HCT116 (cell line): ENCODE results near the gene TECPR1. TPM values are rescaled to one million over a fixed set of nuclear protein-coding genes. Genes with fewer than 3 reads are reported as not detected.

Source experiments
- ATAC-seq: fragments of 200-7000 bp; cut with Tn5 transposase; 2 replicates; pipeline ENCODE4 v1.9.1; 2020; ENCODE audit warnings: mild to moderate bottlenecking, moderate library complexity
- BruUV-seq: library from RNA; stranded (reverse); fragments of 400-500 nt; replicated peaks from 2 replicates; lab custom pipeline; 2021; lab: Mats Ljungman, UMichigan
- CTCF ChIA-PET: fragments of 300-600 bp; sonication (Branson Sonifier 250); formaldehyde crosslinking; loops from one replicate; lab custom pipeline; 2021; ENCODE audit warnings: antibody characterized with exemption; lab: Charles Lee
- POLR2A ChIA-PET: fragments of 300-600, 350-600 bp; sonication (Branson Sonifier 250); formaldehyde crosslinking; loops from one replicate; lab custom pipeline; 2021; ENCODE audit warnings: antibody characterized with exemption; lab: Charles Lee
- RAD21 ChIA-PET, 2 experiments: fragments of 300-600 bp; sonication (Branson Sonifier 250); formaldehyde crosslinking; loops; one replicate each; lab custom pipeline; 2023; ENCODE audit warnings: low total read pairs in 2 of 2; ENCODE audit not compliant: uncharacterized antibody in 2 of 2, unreplicated experiment in 2 of 2, low non-redundant PET in 1 of 2; lab: Charles Lee
- DNase-seq: peaks from one replicate; pipeline ENCODE4 v3.0.0-alpha.2; 2010; ENCODE audit warnings: low read depth, low spot score
- H2AFZ ChIP-seq: fragments of 200-600 bp; shearing (Covaris generic), sonication (generic); 2 replicates; pipeline ENCODE4 v1.6.1; 2017; ENCODE audit warnings: low read depth, mixed run types, mixed read lengths, antibody characterized with exemption, low read length; ENCODE audit not compliant: poor library complexity, severe bottlenecking
- H3K27ac ChIP-seq: 2 replicates; pipeline ENCODE4 v1.5.1; 2012; ENCODE audit warnings: low read depth, low read length
- H3K27me3 ChIP-seq: fragments of 200-600 bp; sonication (generic); 2 replicates; pipeline ENCODE4 v1.6.1; 2016; ENCODE audit warnings: mixed run types, low read length, mixed read lengths; ENCODE audit not compliant: insufficient read depth
- H3K36me3 ChIP-seq, 2 experiments: fragments of 200-500 bp in 1 of 2; fragments of 200-600 bp in 1 of 2; sonication (Bioruptor generic) in 1 of 2; sonication (generic) in 1 of 2; 2 replicates each; pipeline versions ENCODE4 v1.5.1 to v1.6.1; 2014 to 2016; ENCODE audit warnings: low read length in 2 of 2, inconsistent platforms in 1 of 2, mixed read lengths in 1 of 2, mixed run types in 1 of 2; ENCODE audit not compliant: insufficient read depth in 2 of 2, control insufficient read depth in 1 of 2
- H3K4me1 ChIP-seq, 2 experiments: fragments of 200-600 bp in 1 of 2; sonication (generic) in 1 of 2; 2 replicates each; pipeline versions ENCODE4 v1.5.1 to v1.6.1; 2012 to 2017; ENCODE audit warnings: low read length in 2 of 2, inconsistent platforms in 1 of 2, mild to moderate bottlenecking in 1 of 2, mixed read lengths in 1 of 2, mixed run types in 1 of 2, moderate library complexity in 1 of 2; ENCODE audit not compliant: insufficient read depth in 2 of 2, control insufficient read depth in 1 of 2
- H3K4me2 ChIP-seq: fragments of 200-600 bp; sonication (generic); 2 replicates; pipeline ENCODE4 v1.6.1; 2017; ENCODE audit warnings: mixed run types, low read length, mixed read lengths
- H3K4me3 ChIP-seq, 2 experiments: fragments of 200-600 bp in 1 of 2; sonication (generic) in 1 of 2; replicated peaks in 1 of 2; 2 replicates each; pipeline ENCODE4 v1.5.1; 2011 to 2016; ENCODE audit warnings: low read length in 2 of 2, control low read depth in 1 of 2, low read depth in 1 of 2, mild to moderate bottlenecking in 1 of 2, mixed read lengths in 1 of 2, mixed run types in 1 of 2
- H3K79me2 ChIP-seq: fragments of 200-600 bp; sonication (generic); 2 replicates; pipeline ENCODE4 v1.6.1; 2017; ENCODE audit warnings: mild to moderate bottlenecking, mixed run types, low read length, moderate library complexity, mixed read lengths; ENCODE audit not compliant: insufficient read depth
- H3K9ac ChIP-seq: fragments of 200-600 bp; sonication (generic); 2 replicates; pipeline ENCODE4 v1.6.1; 2016; ENCODE audit warnings: low read length, mixed read lengths
- H3K9me2 ChIP-seq: fragments of 200-600 bp; sonication (generic), shearing (Covaris generic); 2 replicates; pipeline ENCODE4 v1.6.1; 2017; ENCODE audit warnings: mixed run types, mild to moderate bottlenecking, moderate library complexity; ENCODE audit not compliant: insufficient read depth
- H3K9me3 ChIP-seq, 2 experiments: fragments of 200-500 bp in 1 of 2; fragments of 200-600 bp in 1 of 2; sonication (Bioruptor generic) in 1 of 2; sonication (generic) in 1 of 2; 2 replicates each; pipeline ENCODE4 v1.6.1; 2014 to 2017; ENCODE audit warnings: low read length in 2 of 2, mixed read lengths in 2 of 2, inconsistent platforms in 1 of 2, low read depth in 1 of 2, mild to moderate bottlenecking in 1 of 2, mixed run types in 1 of 2, moderate library complexity in 1 of 2; ENCODE audit not compliant: control insufficient read depth in 1 of 2, insufficient read depth in 1 of 2
- H4K20me1 ChIP-seq: fragments of 200-600 bp; sonication (generic), shearing (Covaris generic); 2 replicates; pipeline ENCODE4 v1.6.1; 2017; ENCODE audit warnings: mixed run types, mild to moderate bottlenecking, moderate library complexity; ENCODE audit not compliant: insufficient read depth
- SIN3A ChIP-seq: IDR thresholded peaks from 2 replicates; pipeline ENCODE4 v1.6.1; 2012; ENCODE audit warnings: low read depth
- SRF ChIP-seq: IDR thresholded peaks from 2 replicates; pipeline ENCODE4 v1.6.1; 2012; ENCODE audit warnings: low read depth
- ZFX ChIP-seq: fragments of 450-650 bp; IDR thresholded peaks from 2 replicates; pipeline ENCODE4 v1.6.1; 2017
- intact Hi-C: fragments of 100-400 bp; cut with micrococcal nuclease; formaldehyde crosslinking; loops from 2 replicates; pipeline ENCODE4 v1.10.0; 2022
- total RNA-seq: library from RNA; stranded (reverse); gene quantifications from one replicate; pipeline ENCODE4 v1.2.1, GENCODE V29; 2021; ENCODE audit not compliant: unreplicated experiment
- TF ChIP-seq, protein P1 (sequence below): IDR thresholded peaks from 2 replicates; pipeline ENCODE4 v1.6.1; 2012; ENCODE audit warnings: low read depth

The TECPR1 gene
- total RNA-seq, 1 experiment from 2014 or later = 19.9 TPM

- CTCF ChIA-PET = no interaction called here
Observed at GRCh38 chr7:98242934-98243333, 9.1 kb downstream of the TECPR1 start.

GRCh38 chr7:98242342-98242741 is 9.7 kb downstream of the TECPR1 start:
- ATAC-seq (no peak), DNase-seq (no peak)
- Histone ChIP-seq H3K79me2 (no peaks in the 10 kb centered on the region), H3K27ac (no peak overlapping the region), H3K9ac (no peak overlapping the region), H3K4me3 (no peak overlapping the region), H3K27me3 (no peaks in the 10 kb centered on the region), H2AFZ (no peak overlapping the region), H3K4me2 (no peak overlapping the region), H3K9me2 (no peaks in the 10 kb centered on the region), H3K36me3 (no peaks in the 10 kb centered on the region; a peak in 1 of 4 replicates), H3K9me3 (no peaks in the 10 kb centered on the region), H4K20me1 (no peaks in the 10 kb centered on the region), H3K4me1 (peaks cover 7 to 14% of the 10 kb centered on the region in 2 experiments)
- intact Hi-C loops = no loop called here
- CTCF ChIA-PET = no interaction called here
- TF ChIP-seq, protein P1, sequence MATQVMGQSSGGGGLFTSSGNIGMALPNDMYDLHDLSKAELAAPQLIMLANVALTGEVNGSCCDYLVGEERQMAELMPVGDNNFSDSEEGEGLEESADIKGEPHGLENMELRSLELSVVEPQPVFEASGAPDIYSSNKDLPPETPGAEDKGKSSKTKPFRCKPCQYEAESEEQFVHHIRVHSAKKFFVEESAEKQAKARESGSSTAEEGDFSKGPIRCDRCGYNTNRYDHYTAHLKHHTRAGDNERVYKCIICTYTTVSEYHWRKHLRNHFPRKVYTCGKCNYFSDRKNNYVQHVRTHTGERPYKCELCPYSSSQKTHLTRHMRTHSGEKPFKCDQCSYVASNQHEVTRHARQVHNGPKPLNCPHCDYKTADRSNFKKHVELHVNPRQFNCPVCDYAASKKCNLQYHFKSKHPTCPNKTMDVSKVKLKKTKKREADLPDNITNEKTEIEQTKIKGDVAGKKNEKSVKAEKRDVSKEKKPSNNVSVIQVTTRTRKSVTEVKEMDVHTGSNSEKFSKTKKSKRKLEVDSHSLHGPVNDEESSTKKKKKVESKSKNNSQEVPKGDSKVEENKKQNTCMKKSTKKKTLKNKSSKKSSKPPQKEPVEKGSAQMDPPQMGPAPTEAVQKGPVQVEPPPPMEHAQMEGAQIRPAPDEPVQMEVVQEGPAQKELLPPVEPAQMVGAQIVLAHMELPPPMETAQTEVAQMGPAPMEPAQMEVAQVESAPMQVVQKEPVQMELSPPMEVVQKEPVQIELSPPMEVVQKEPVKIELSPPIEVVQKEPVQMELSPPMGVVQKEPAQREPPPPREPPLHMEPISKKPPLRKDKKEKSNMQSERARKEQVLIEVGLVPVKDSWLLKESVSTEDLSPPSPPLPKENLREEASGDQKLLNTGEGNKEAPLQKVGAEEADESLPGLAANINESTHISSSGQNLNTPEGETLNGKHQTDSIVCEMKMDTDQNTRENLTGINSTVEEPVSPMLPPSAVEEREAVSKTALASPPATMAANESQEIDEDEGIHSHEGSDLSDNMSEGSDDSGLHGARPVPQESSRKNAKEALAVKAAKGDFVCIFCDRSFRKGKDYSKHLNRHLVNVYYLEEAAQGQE = no peak
- POLR2A ChIA-PET = no interaction called here
- no TSS peak for BruUV-seq
- RAD21 ChIA-PET = no interaction called here

More at GRCh38 chr7:98242934-98243333, 9.1 kb downstream of the TECPR1 start:
- Histone ChIP-seq H4K20me1 (no peaks in the 10 kb centered on the region), H3K79me2 (no peaks in the 10 kb centered on the region), H3K9me3 (no peaks in the 10 kb centered on the region), H3K4me2 (no peak overlapping the region), H3K36me3 (no peaks in the 10 kb centered on the region; a peak in 1 of 4 replicates), H3K4me1 (peaks cover 7 to 14% of the 10 kb centered on the region in 2 experiments), H3K4me3 (no peak overlapping the region), H2AFZ (no peak overlapping the region), H3K27me3 (no peaks in the 10 kb centered on the region), H3K9me2 (no peaks in the 10 kb centered on the region), H3K9ac (no peak overlapping the region), H3K27ac (no peak overlapping the region)
- no peak for DNase-seq
- intact Hi-C loops = no loop called here
- ChIA-PET POLR2A (no interaction called here), RAD21 (no interaction called here)
- no TSS peak for BruUV-seq
- no peak for TF ChIP-seq ZFX
- no peak for TF ChIP-seq SRF
- TF ChIP-seq SIN3A = no peak
- ATAC-seq = no peak
